K562 (cell line): ENCODE results near the gene MITF. TPM values are rescaled to one million over a fixed set of nuclear protein-coding genes. Genes with fewer than 3 reads are reported as not detected.
A peak's percentile ranks its signal among the peaks of the same experiment; 100 is the strongest.

Source experiments
- EGR1 ChIP-seq: fragments of 450-650 bp; conservative IDR thresholded peaks from 2 replicates; pipeline ENCODE4 v1.6.1; 2017; ENCODE audit warnings: mild to moderate bottlenecking
- ELF1 ChIP-seq: fragments of 200-800 bp; sonication (Bioruptor generic); IDR thresholded peaks from 2 replicates; pipeline ENCODE4 v1.6.1; 2016; ENCODE audit warnings: missing genetic modification characterization, missing compliant biosample characterization
- FOXJ3 ChIP-seq: sonication (generic); formaldehyde crosslinking; IDR thresholded peaks from 2 replicates; pipeline ENCODE4 v1.4.0; 2020; ENCODE audit warnings: mild to moderate bottlenecking, missing genetic modification reagents
- KLF13 ChIP-seq: fragments of 450-650 bp; IDR thresholded peaks from 2 replicates; pipeline ENCODE4 v1.6.1; 2016; ENCODE audit warnings: missing genetic modification characterization, low read depth, mild to moderate bottlenecking, missing compliant biosample characterization, moderate library complexity, borderline replicate concordance
- MAFK ChIP-seq: IDR thresholded peaks from 2 replicates; pipeline ENCODE4 v1.6.1; 2011; ENCODE audit warnings: low read length, improper control_type of control experiment
- RB1 ChIP-seq: fragments of 450-650 bp; IDR thresholded peaks from 2 replicates; pipeline ENCODE4 v1.6.1; 2017; ENCODE audit warnings: low read depth, mild to moderate bottlenecking
- TRIM24 ChIP-seq, 2 experiments: fragments of 450-650 bp; IDR thresholded peaks; 2 replicates each; pipeline ENCODE4 v1.6.1; 2016
- ZKSCAN1 ChIP-seq: fragments of 150-350 bp; IDR thresholded peaks from 2 replicates; pipeline ENCODE4 v1.6.1; 2016; ENCODE audit warnings: low read depth, low read length
- ZNF316 ChIP-seq: fragments of 450-650 bp; IDR thresholded peaks from 2 replicates; pipeline ENCODE4 v1.6.1; 2016
- ZNF717 ChIP-seq: fragments of 250-450 bp; sonication (Bioruptor Pico); IDR thresholded peaks from 2 replicates; pipeline ENCODE4 v1.5.0; 2021
- polyA plus RNA-seq, 8 experiments: library from polyadenylated mRNA; depleted of rRNA in 4 of 8; stranded (reverse) in 5 of 8; unstranded in 3 of 8; fragments of >200 nt; fragmentation: Nextera tagmentation in 2 of 8; fragmentation: Illumina TruSeq in 1 of 8; extraction: Ambion mirVana in 2 of 8; extraction: Trizol in 1 of 8; gene quantifications; 2 replicates each; pipeline versions ENCODE4 v1.2.1 to v1.2.3, GENCODE V29; 2011 to 2014; ENCODE audit warnings: inconsistent platforms in 1 of 8, missing spikeins in 1 of 8
- total RNA-seq, 7 experiments: library from RNA; depleted of rRNA in 6 of 7; stranded (reverse); fragments of >200 nt in 6 of 7; fragmentation: Illumina TruSeq in 2 of 7; extraction: Trizol in 2 of 7; gene quantifications; 2 replicates each; pipeline versions ENCODE4 v1.2.1 to v1.2.3, GENCODE V29; 2011 to 2021; ENCODE audit warnings: low replicate concordance in 1 of 7
- TF ChIP-seq, protein P1 (sequence below): fragments of 250-450 bp; sonication (Bioruptor Pico); IDR thresholded peaks from 2 replicates; pipeline ENCODE4 v1.4.0; 2020
- TF ChIP-seq, protein P2 (sequence below): sonication (generic); formaldehyde crosslinking; IDR thresholded peaks from 2 replicates; pipeline ENCODE4 v1.9.0; 2022; ENCODE audit warnings: mild to moderate bottlenecking, missing genetic modification reagents
- TF ChIP-seq, protein P3 (sequence below): fragments of 450-650 bp; formaldehyde crosslinking; IDR thresholded peaks from 2 replicates; pipeline ENCODE4 v1.4.0; 2020; ENCODE audit warnings: mild to moderate bottlenecking
- TF ChIP-seq, protein P4 (sequence below): sonication (generic); formaldehyde crosslinking; IDR thresholded peaks from 2 replicates; pipeline ENCODE4 v1.8.1; 2023; ENCODE audit warnings: missing genetic modification reagents, mild to moderate bottlenecking, borderline replicate concordance

MITF gene
- total and polyA plus RNA-seq, 9 of the 15 experiments (the other 6 are each of a cell fraction or from before 2014, with no cell fraction given): 5.6 to 14.9 (median 11.1) TPM

DNA sequence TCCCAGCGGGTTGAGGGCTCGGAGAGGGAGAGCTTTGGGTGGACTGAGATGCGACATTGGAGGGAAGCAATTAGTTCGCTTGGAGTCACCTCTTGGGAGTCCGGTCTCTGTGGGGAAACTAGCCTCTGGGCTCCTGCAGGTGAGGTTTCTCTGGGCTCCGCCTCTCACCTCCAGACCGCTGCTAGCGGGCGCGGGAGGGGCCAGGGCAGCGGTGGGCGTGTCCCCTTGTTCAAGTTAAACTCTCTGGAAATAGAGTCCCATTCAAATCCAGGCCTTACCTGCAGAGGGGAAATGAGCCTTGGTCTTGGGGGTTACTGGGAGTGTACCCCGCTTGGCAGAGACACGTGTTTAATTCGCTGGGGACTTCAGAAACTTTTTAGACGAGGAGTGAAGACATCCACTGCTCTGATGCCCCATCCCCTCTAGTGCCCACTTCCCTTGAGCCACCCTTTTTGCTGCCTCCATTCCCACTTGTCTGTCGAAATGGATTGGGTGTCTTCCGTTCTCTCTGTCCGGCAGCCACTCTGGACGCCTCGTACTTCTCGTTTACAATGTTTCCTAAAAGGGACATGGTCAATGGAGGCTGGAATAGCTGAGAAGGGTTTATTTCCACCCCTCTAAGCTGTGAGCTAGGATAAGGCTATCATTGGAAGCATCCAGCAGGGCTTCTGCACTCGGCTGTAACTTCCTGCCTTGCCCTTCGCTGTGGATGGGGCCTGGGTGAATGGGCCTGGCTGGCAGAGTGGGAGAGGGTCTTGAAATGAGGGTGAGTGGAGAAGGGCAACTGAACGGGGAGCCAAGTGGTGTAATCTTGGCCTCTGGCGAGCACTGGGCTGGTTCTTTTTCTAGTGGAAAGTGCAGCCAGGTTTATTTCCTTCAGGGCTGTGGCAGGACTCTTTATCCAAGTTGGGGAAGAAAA lies 1.1 kb downstream of the MITF start (continued):
- TF ChIP-seq, protein P1, sequence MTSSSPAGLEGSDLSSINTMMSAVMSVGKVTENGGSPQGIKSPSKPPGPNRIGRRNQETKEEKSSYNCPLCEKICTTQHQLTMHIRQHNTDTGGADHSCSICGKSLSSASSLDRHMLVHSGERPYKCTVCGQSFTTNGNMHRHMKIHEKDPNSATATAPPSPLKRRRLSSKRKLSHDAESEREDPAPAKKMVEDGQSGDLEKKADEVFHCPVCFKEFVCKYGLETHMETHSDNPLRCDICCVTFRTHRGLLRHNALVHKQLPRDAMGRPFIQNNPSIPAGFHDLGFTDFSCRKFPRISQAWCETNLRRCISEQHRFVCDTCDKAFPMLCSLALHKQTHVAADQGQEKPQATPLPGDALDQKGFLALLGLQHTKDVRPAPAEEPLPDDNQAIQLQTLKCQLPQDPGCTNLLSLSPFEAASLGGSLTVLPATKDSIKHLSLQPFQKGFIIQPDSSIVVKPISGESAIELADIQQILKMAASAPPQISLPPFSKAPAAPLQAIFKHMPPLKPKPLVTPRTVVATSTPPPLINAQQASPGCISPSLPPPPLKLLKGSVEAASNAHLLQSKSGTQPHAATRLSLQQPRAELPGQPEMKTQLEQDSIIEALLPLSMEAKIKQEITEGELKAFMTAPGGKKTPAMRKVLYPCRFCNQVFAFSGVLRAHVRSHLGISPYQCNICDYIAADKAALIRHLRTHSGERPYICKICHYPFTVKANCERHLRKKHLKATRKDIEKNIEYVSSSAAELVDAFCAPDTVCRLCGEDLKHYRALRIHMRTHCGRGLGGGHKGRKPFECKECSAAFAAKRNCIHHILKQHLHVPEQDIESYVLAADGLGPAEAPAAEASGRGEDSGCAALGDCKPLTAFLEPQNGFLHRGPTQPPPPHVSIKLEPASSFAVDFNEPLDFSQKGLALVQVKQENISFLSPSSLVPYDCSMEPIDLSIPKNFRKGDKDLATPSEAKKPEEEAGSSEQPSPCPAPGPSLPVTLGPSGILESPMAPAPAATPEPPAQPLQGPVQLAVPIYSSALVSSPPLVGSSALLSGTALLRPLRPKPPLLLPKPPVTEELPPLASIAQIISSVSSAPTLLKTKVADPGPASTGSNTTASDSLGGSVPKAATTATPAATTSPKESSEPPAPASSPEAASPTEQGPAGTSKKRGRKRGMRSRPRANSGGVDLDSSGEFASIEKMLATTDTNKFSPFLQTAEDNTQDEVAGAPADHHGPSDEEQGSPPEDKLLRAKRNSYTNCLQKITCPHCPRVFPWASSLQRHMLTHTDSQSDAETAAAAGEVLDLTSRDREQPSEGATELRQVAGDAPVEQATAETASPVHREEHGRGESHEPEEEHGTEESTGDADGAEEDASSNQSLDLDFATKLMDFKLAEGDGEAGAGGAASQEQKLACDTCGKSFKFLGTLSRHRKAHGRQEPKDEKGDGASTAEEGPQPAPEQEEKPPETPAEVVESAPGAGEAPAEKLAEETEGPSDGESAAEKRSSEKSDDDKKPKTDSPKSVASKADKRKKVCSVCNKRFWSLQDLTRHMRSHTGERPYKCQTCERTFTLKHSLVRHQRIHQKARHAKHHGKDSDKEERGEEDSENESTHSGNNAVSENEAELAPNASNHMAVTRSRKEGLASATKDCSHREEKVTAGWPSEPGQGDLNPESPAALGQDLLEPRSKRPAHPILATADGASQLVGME (CRISPR knock-in tag): no peak
- TF ChIP-seq EGR1 (0 out of 2 replicates have a peak, but pooled peaks have one; percentile 2), ZNF717 (CRISPR knock-in tag) (no peak), KLF13 (tag) (peak; percentile 74; the same call in 1 of the 2 replicates), TRIM24 (IDR thresholded peaks at IDR 0.05) (no peak), MAFK (no peak), ELF1 (tag) (no peak), RB1 (no peak), FOXJ3 (no peak), ZNF316 (no peak), ZKSCAN1 (no peak)
- TF ChIP-seq, protein P2, sequence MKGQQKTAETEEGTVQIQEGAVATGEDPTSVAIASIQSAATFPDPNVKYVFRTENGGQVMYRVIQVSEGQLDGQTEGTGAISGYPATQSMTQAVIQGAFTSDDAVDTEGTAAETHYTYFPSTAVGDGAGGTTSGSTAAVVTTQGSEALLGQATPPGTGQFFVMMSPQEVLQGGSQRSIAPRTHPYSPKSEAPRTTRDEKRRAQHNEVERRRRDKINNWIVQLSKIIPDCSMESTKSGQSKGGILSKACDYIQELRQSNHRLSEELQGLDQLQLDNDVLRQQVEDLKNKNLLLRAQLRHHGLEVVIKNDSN (CRISPR knock-in tag): no peak
- TF ChIP-seq, protein P3, sequence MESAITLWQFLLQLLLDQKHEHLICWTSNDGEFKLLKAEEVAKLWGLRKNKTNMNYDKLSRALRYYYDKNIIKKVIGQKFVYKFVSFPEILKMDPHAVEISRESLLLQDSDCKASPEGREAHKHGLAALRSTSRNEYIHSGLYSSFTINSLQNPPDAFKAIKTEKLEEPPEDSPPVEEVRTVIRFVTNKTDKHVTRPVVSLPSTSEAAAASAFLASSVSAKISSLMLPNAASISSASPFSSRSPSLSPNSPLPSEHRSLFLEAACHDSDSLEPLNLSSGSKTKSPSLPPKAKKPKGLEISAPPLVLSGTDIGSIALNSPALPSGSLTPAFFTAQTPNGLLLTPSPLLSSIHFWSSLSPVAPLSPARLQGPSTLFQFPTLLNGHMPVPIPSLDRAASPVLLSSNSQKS: no peak
- TF ChIP-seq, protein P4, sequence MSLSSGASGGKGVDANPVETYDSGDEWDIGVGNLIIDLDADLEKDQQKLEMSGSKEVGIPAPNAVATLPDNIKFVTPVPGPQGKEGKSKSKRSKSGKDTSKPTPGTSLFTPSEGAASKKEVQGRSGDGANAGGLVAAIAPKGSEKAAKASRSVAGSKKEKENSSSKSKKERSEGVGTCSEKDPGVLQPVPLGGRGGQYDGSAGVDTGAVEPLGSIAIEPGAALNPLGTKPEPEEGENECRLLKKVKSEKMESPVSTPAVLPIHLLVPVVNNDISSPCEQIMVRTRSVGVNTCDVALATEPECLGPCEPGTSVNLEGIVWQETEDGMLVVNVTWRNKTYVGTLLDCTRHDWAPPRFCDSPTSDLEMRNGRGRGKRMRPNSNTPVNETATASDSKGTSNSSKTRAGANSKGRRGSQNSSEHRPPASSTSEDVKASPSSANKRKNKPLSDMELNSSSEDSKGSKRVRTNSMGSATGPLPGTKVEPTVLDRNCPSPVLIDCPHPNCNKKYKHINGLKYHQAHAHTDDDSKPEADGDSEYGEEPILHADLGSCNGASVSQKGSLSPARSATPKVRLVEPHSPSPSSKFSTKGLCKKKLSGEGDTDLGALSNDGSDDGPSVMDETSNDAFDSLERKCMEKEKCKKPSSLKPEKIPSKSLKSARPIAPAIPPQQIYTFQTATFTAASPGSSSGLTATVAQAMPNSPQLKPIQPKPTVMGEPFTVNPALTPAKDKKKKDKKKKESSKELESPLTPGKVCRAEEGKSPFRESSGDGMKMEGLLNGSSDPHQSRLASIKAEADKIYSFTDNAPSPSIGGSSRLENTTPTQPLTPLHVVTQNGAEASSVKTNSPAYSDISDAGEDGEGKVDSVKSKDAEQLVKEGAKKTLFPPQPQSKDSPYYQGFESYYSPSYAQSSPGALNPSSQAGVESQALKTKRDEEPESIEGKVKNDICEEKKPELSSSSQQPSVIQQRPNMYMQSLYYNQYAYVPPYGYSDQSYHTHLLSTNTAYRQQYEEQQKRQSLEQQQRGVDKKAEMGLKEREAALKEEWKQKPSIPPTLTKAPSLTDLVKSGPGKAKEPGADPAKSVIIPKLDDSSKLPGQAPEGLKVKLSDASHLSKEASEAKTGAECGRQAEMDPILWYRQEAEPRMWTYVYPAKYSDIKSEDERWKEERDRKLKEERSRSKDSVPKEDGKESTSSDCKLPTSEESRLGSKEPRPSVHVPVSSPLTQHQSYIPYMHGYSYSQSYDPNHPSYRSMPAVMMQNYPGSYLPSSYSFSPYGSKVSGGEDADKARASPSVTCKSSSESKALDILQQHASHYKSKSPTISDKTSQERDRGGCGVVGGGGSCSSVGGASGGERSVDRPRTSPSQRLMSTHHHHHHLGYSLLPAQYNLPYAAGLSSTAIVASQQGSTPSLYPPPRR (CRISPR knock-in tag): no peak
